ENCODE measurements around the gene CHST7.

Gene CHST7

GRCh38 chrX:46573892-46574773 is 568 bp downstream of the CHST7 start:
- peak; percentile 10 for DNase-seq

- DNase-seq: no peak
Measured at GRCh38 chrX:46574774-46575381, 1.3 kb downstream of the CHST7 start.

GRCh38 chrX:46575586-46575985 is 2.0 kb downstream of the CHST7 start:
- DNase-seq: no peak

- DNase-seq: no peak
Measured at GRCh38 chrX:46575991-46576392, 2.4 kb downstream of the CHST7 start.

- no peak for DNase-seq
Measured at GRCh38 chrX:46576458-46576857, 2.9 kb downstream of the CHST7 start.

- DNase-seq: no peak
Measured at GRCh38 chrX:46577221-46578005, 3.8 kb downstream of the CHST7 start.

GRCh38 chrX:46579250-46579649 is 5.7 kb downstream of the CHST7 start:
- no peak for DNase-seq

GRCh38 chrX:46580613-46581012 is 7.0 kb downstream of the CHST7 start:
- DNase-seq: no peak

GRCh38 chrX:46582325-46582724 is 8.8 kb downstream of the CHST7 start:
- DNase-seq: no peak

GRCh38 chrX:46582966-46583365 is 9.4 kb downstream of the CHST7 start:
- no peak for DNase-seq

GRCh38 chrX:46584736-46585135 is 11.2 kb downstream of the CHST7 start:
- no peak for DNase-seq

GRCh38 chrX:46587158-46587557 is 13.6 kb downstream of the CHST7 start:
- no peak for DNase-seq

- no peak for DNase-seq
Measured at GRCh38 chrX:46587753-46588171, 14.2 kb downstream of the CHST7 start.

- DNase-seq: no peak
Measured at GRCh38 chrX:46588263-46588662, 14.7 kb downstream of the CHST7 start.

- no peak for DNase-seq
Measured at GRCh38 chrX:46589977-46590723, 16.6 kb downstream of the CHST7 start.

- DNase-seq: no peak
Measured at GRCh38 chrX:46595084-46595483, 21.5 kb downstream of the CHST7 start.

- no peak for DNase-seq
Measured at GRCh38 chrX:46597208-46597607, 23.6 kb downstream of the CHST7 start.

- no peak for DNase-seq
Measured at GRCh38 chrX:46597771-46598170, 24.2 kb downstream of the CHST7 start.

- no peak for DNase-seq
Measured at GRCh38 chrX:46599051-46599560, 25.5 kb downstream of the CHST7 start.

GRCh38 chrX:46601283-46601682 is 27.7 kb downstream of the CHST7 start:
- DNase-seq: no peak

GRCh38 chrX:46602468-46603102 is 29.0 kb downstream of the CHST7 start:
- DNase-seq: no peak

GRCh38 chrX:46607916-46608315 is 34.4 kb downstream of the CHST7 start:
- no peak for DNase-seq

Measured in GOT3 (cell line).